ENCODE data around the gene FMO4.

The FMO4 gene

GRCh38 chr1:171313835-171314320, at the start of gene FMO4:
Gene FMO4 (plus strand): TSS chr1:171314183. CDS start chr1:171319826, 5,643 bp downstream.
- TF ChIP-seq CTCF (IDR thresholded peaks at IDR 0.05; ENCODE audit: low read depth, low read length), result peak; percentile 75

GRCh38 chr1:171265686-171266085, 48.3 kb upstream of the FMO4 start:
- DNase-seq (ENCODE audit: extremely low read depth, low read depth), result no peak
- no peak for TF ChIP-seq CTCF (IDR thresholded peaks at IDR 0.05; ENCODE audit: low read depth, low read length)

More at GRCh38 chr1:171313835-171314320, at the start of gene FMO4:
- DNase-seq (ENCODE audit: extremely low read depth, low read depth), result peak; percentile 99

- DNase-seq (ENCODE audit: extremely low read depth, low read depth), result no peak
- TF ChIP-seq CTCF (IDR thresholded peaks at IDR 0.05; ENCODE audit: low read depth, low read length), result no peak
Measured at GRCh38 chr1:171266930-171267329, 47.1 kb upstream of the FMO4 start.

GRCh38 chr1:171267391-171267790, 46.6 kb upstream of the FMO4 start:
- DNase-seq (ENCODE audit: extremely low read depth, low read depth), result peak; percentile 5
- TF ChIP-seq CTCF (IDR thresholded peaks at IDR 0.05; ENCODE audit: low read depth, low read length), result no peak

- no peak for TF ChIP-seq CTCF (IDR thresholded peaks at IDR 0.05; ENCODE audit: low read depth, low read length)
- DNase-seq (ENCODE audit: extremely low read depth, low read depth), result no peak
Measured at GRCh38 chr1:171270806-171271205, 43.2 kb upstream of the FMO4 start.

GRCh38 chr1:171277534-171277933, 36.4 kb upstream of the FMO4 start:
- no peak for TF ChIP-seq CTCF (IDR thresholded peaks at IDR 0.05; ENCODE audit: low read depth, low read length)
- DNase-seq (ENCODE audit: extremely low read depth, low read depth), result no peak

- TF ChIP-seq CTCF (IDR thresholded peaks at IDR 0.05; ENCODE audit: low read depth, low read length), result no peak
- DNase-seq (ENCODE audit: extremely low read depth, low read depth), result no peak
Measured at GRCh38 chr1:171279234-171279633, 34.7 kb upstream of the FMO4 start.
